Measurements from ENCODE around the gene CLIC6. TPM values are rescaled to one million over a fixed set of nuclear protein-coding genes. Genes with fewer than 3 reads are reported as not detected.

The CLIC6 gene
- total and polyA plus RNA-seq, 4 donors = 0.19 to 19.0 (median 1.4) TPM

DNA sequence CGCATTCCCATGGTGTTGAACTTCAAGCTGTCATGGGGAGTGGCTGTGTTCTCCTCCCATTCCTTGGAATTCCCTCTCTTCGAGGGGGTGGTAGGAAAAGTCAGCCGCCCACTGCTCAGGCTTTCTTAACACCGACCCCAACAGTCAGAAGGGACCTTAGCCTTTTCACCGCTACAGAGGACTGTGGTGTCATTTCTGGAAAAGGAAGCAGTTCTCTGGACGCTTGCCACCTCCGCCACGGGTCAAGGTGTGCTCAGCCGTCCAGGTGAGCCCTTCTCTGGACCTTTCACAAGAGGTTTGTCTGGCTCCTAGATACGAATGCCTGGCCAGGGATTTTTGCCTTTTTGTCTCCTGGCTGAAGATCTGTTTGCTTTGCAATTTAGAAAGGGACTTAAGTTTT, 31.8 kb downstream of the CLIC6 start:
- no peak for DNase-seq (ENCODE audit: low read depth in 4 of 6, low spot score in 6 of 6)
- WGBS (ENCODE audit: insufficient coverage) = 94% methylated on average over 6 of the region's 10 CpGs

GRCh38 chr21:34701726-34702125, 32.9 kb downstream of the CLIC6 start:
- Histone ChIP-seq H3K4me3 (ENCODE audit: low read depth, low read length) (no peak overlapping the region), H3K4me1 (ENCODE audit: control insufficient read depth, insufficient read depth, low read length) (no peaks in the 10 kb centered on the region), H3K27me3 (ENCODE audit: control insufficient read depth, insufficient read depth, low read length) (no peaks in the 10 kb centered on the region), H3K9me3 (ENCODE audit: control insufficient read depth, insufficient read depth, low read length) (no peaks in the 10 kb centered on the region), H3K27ac (ENCODE audit: low read depth, low read length) (no peak overlapping the region), H3K36me3 (ENCODE audit: control insufficient read depth, insufficient read depth, low read length) (no peaks in the 10 kb centered on the region)
- WGBS (ENCODE audit: insufficient coverage) = 100% methylated on average over 4 of the region's 8 CpGs
- no peak for DNase-seq (ENCODE audit: low read depth in 4 of 6, low spot score in 6 of 6)

More for the DNA sequence above, 31.8 kb downstream of the CLIC6 start:
- Histone ChIP-seq H3K9me3 (ENCODE audit: control insufficient read depth, insufficient read depth, low read length) (no peaks in the 10 kb centered on the region), H3K4me3 (ENCODE audit: low read depth, low read length) (no peak overlapping the region), H3K36me3 (ENCODE audit: control insufficient read depth, insufficient read depth, low read length) (no peaks in the 10 kb centered on the region), H3K4me1 (ENCODE audit: control insufficient read depth, insufficient read depth, low read length) (no peaks in the 10 kb centered on the region), H3K27ac (ENCODE audit: low read depth, low read length) (no peak overlapping the region), H3K27me3 (ENCODE audit: control insufficient read depth, insufficient read depth, low read length) (no peaks in the 10 kb centered on the region)

DNA sequence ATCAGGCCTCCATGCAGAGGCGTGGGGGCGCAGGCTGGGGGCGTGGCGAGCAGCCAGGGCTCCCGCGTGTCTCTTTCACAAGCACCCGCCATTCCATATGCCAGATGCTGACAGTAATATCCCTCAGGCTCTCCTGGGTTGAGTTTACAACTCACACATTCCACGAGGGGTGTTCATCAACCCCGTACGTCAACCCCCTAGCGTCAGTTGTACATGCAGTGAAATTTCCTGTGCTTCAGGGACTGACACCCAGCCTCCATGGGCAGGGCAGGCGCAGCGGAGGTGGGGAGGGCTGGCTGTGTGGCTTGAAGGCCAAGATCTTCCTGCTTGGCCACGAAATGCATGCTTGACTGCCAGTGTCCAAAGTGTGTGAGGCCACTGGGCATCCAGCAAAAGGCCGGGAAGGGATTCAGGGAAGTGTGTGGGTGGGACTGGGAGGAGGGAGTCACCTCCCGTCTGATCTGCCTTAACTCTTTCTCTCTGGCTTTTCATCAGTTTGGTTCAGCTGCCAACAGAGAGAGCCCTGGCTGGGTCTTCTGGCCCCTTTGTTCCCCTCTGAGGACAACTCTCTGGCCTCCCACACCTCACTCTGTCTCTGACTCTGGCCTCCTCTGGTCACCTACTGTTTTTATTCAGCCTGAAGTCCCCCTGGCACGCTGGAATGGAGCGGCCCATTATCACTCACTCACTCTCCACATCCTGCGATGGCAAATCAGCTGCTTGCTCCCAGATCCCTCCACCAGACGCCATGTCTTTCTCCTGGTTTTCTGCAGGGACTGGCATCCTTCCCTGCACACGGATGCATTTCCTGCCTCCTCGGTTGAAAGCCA, 33.8 kb downstream of the CLIC6 start:
- WGBS (ENCODE audit: insufficient coverage) = 88% methylated on average over 21 of the region's 22 CpGs
- no peaks in the 10 kb centered on the region for H3K4me1 ChIP-seq (ENCODE audit: control insufficient read depth, insufficient read depth, low read length)
- no peak overlapping the region for H3K27ac ChIP-seq (ENCODE audit: low read depth, low read length)

DNA sequence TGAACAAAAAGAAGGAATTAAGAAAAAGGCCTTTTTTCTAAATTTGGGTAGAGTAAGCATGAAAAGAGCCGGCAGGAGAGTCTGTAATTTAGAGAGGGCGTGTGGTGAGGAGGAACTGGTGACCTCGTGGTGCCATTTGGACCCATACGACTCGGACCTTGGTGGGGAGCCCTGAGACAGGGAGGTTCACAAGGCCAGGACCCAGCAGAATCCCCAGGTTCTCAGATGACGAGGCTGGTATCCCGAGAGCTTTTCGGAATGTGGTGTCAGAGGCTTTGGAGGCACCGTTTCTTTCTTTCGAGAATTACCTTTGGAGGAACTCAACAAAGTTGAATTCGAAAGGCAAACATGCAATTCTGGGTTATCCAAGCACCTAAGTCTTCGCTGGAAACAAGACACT, 34.8 kb downstream of the CLIC6 start:
- DNase-seq (ENCODE audit: low read depth in 4 of 6, low spot score in 6 of 6) = no peak
- H3K27ac ChIP-seq (ENCODE audit: low read depth, low read length) = no peak overlapping the region
- no peaks in the 10 kb centered on the region for H3K27me3 ChIP-seq (ENCODE audit: control insufficient read depth, insufficient read depth, low read length)
- no peaks in the 10 kb centered on the region for H3K9me3 ChIP-seq (ENCODE audit: control insufficient read depth, insufficient read depth, low read length)
- H3K36me3 ChIP-seq (ENCODE audit: control insufficient read depth, insufficient read depth, low read length) = no peaks in the 10 kb centered on the region
- H3K4me3 ChIP-seq (ENCODE audit: low read depth, low read length) = no peak overlapping the region
- H3K4me1 ChIP-seq (ENCODE audit: control insufficient read depth, insufficient read depth, low read length) = no peaks in the 10 kb centered on the region
- WGBS (ENCODE audit: insufficient coverage) = 88% methylated on average over 10 of the region's 12 CpGs

More for the DNA sequence above, 33.8 kb downstream of the CLIC6 start:
- no peak overlapping the region for H3K4me3 ChIP-seq (ENCODE audit: low read depth, low read length)
- DNase-seq (ENCODE audit: low read depth in 4 of 6, low spot score in 6 of 6) = no peak
- no peaks in the 10 kb centered on the region for H3K27me3 ChIP-seq (ENCODE audit: control insufficient read depth, insufficient read depth, low read length)
- no peaks in the 10 kb centered on the region for H3K9me3 ChIP-seq (ENCODE audit: control insufficient read depth, insufficient read depth, low read length)
- H3K36me3 ChIP-seq (ENCODE audit: control insufficient read depth, insufficient read depth, low read length) = no peaks in the 10 kb centered on the region

GRCh38 chr21:34704119-34704518, 35.3 kb downstream of the CLIC6 start:
- no peak overlapping the region for H3K4me3 ChIP-seq (ENCODE audit: low read depth, low read length)
- H3K9me3 ChIP-seq (ENCODE audit: control insufficient read depth, insufficient read depth, low read length) = no peaks in the 10 kb centered on the region
- H3K27ac ChIP-seq (ENCODE audit: low read depth, low read length) = no peak overlapping the region
- no peaks in the 10 kb centered on the region for H3K36me3 ChIP-seq (ENCODE audit: control insufficient read depth, insufficient read depth, low read length)
- H3K27me3 ChIP-seq (ENCODE audit: control insufficient read depth, insufficient read depth, low read length) = no peaks in the 10 kb centered on the region
- peak in 2 of 6 donors; percentile 28 to 39 for DNase-seq (ENCODE audit: low read depth in 4 of 6, low spot score in 6 of 6)
- 83% methylated on average over 1 of the region's 7 CpGs for WGBS (ENCODE audit: insufficient coverage)
- H3K4me1 ChIP-seq (ENCODE audit: control insufficient read depth, insufficient read depth, low read length) = no peaks in the 10 kb centered on the region

- no peak overlapping the region for H3K4me3 ChIP-seq (ENCODE audit: low read depth, low read length)
- H3K27me3 ChIP-seq (ENCODE audit: control insufficient read depth, insufficient read depth, low read length) = no peaks in the 10 kb centered on the region
- H3K4me1 ChIP-seq (ENCODE audit: control insufficient read depth, insufficient read depth, low read length) = no peaks in the 10 kb centered on the region
- no peak overlapping the region for H3K27ac ChIP-seq (ENCODE audit: low read depth, low read length)
- no peak for DNase-seq (ENCODE audit: low read depth in 4 of 6, low spot score in 6 of 6)
- H3K36me3 ChIP-seq (ENCODE audit: control insufficient read depth, insufficient read depth, low read length) = no peaks in the 10 kb centered on the region
- no peaks in the 10 kb centered on the region for H3K9me3 ChIP-seq (ENCODE audit: control insufficient read depth, insufficient read depth, low read length)
- 93% methylated on average over 7 of the region's 9 CpGs for WGBS (ENCODE audit: insufficient coverage)
These were observed 36.2 kb downstream of the CLIC6 start for GRCh38 chr21:34705011-34705410.

DNA sequence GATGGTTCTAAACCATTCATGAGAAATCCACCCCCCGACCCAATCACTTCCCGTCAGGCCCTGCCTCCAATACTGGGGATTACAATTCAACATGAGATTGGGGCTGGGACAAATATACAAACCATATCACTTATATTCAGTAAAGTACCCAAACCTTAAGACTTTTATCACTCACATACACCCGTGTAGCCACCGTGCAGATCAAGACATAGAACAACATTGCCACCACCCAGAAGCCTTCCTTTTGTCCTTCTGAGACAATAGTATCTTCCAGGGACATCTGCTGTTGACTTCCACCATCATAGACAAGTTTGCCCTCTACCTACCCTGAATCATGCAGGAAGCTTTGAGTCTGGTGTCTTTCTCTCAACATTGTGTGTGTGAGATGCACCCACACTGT, 37.5 kb downstream of the CLIC6 start:
- Histone ChIP-seq H3K27me3 (ENCODE audit: control insufficient read depth, insufficient read depth, low read length) (no peaks in the 10 kb centered on the region), H3K4me3 (ENCODE audit: low read depth, low read length) (no peak overlapping the region), H3K4me1 (ENCODE audit: control insufficient read depth, insufficient read depth, low read length) (no peaks in the 10 kb centered on the region), H3K36me3 (ENCODE audit: control insufficient read depth, insufficient read depth, low read length) (no peaks in the 10 kb centered on the region), H3K9me3 (ENCODE audit: control insufficient read depth, insufficient read depth, low read length) (no peaks in the 10 kb centered on the region), H3K27ac (ENCODE audit: low read depth, low read length) (no peak overlapping the region)
- WGBS (ENCODE audit: insufficient coverage) = 100% methylated on average over 2 of the region's 4 CpGs
- no peak for DNase-seq (ENCODE audit: low read depth in 4 of 6, low spot score in 6 of 6)

- Histone ChIP-seq H3K9me3 (ENCODE audit: control insufficient read depth, insufficient read depth, low read length) (no peaks in the 10 kb centered on the region), H3K4me1 (ENCODE audit: control insufficient read depth, insufficient read depth, low read length) (no peaks in the 10 kb centered on the region), H3K36me3 (ENCODE audit: control insufficient read depth, insufficient read depth, low read length) (no peaks in the 10 kb centered on the region), H3K27ac (ENCODE audit: low read depth, low read length) (no peak overlapping the region), H3K4me3 (ENCODE audit: low read depth, low read length) (no peak overlapping the region), H3K27me3 (ENCODE audit: control insufficient read depth, insufficient read depth, low read length) (no peaks in the 10 kb centered on the region)
- no peak for DNase-seq (ENCODE audit: low read depth in 4 of 6, low spot score in 6 of 6)
- WGBS (ENCODE audit: insufficient coverage) = 83% methylated on average over 1 of the region's 8 CpGs
These were observed 39.1 kb downstream of the CLIC6 start for GRCh38 chr21:34707876-34708325.

- no CpG with 5 or more reads among the region's 1 CpG for WGBS (ENCODE audit: insufficient coverage)
These were observed 44.8 kb downstream of the CLIC6 start for GRCh38 chr21:34713621-34714020.

GRCh38 chr21:34715518-34715917, 46.7 kb downstream of the CLIC6 start:
- DNase-seq (ENCODE audit: low read depth in 4 of 6, low spot score in 6 of 6) = no peak
- 80% methylated on average over 2 of the region's 5 CpGs for WGBS (ENCODE audit: insufficient coverage)
- no peak overlapping the region for H3K27ac ChIP-seq (ENCODE audit: low read depth, low read length)
- no peaks in the 10 kb centered on the region for H3K9me3 ChIP-seq (ENCODE audit: control insufficient read depth, insufficient read depth, low read length)
- H3K4me3 ChIP-seq (ENCODE audit: low read depth, low read length) = no peak overlapping the region
- no peaks in the 10 kb centered on the region for H3K27me3 ChIP-seq (ENCODE audit: control insufficient read depth, insufficient read depth, low read length)
- H3K4me1 ChIP-seq (ENCODE audit: control insufficient read depth, insufficient read depth, low read length) = no peaks in the 10 kb centered on the region
- no peaks in the 10 kb centered on the region for H3K36me3 ChIP-seq (ENCODE audit: control insufficient read depth, insufficient read depth, low read length)

More at GRCh38 chr21:34713621-34714020, 44.8 kb downstream of the CLIC6 start:
- Histone ChIP-seq H3K36me3 (ENCODE audit: control insufficient read depth, insufficient read depth, low read length) (no peaks in the 10 kb centered on the region), H3K4me3 (ENCODE audit: low read depth, low read length) (no peak overlapping the region), H3K9me3 (ENCODE audit: control insufficient read depth, insufficient read depth, low read length) (no peaks in the 10 kb centered on the region), H3K4me1 (ENCODE audit: control insufficient read depth, insufficient read depth, low read length) (no peaks in the 10 kb centered on the region), H3K27ac (ENCODE audit: low read depth, low read length) (no peak overlapping the region), H3K27me3 (ENCODE audit: control insufficient read depth, insufficient read depth, low read length) (no peaks in the 10 kb centered on the region)
- DNase-seq (ENCODE audit: low read depth in 4 of 6, low spot score in 6 of 6) = no peak
